Caco-2 (cell line): ENCODE measurements around the gene MC1R. TPM values are rescaled to one million over a fixed set of nuclear protein-coding genes. Genes with fewer than 3 reads are reported as not detected.

Experiments
- BruUV-seq: library from RNA; stranded (reverse); fragments of 400-500 nt; replicated peaks from 2 replicates; lab custom pipeline; 2021; lab: Mats Ljungman, UMichigan
- CTCF ChIA-PET: fragments of 300-600 bp; sonication (Branson Sonifier 250); formaldehyde crosslinking; loops from one replicate; lab custom pipeline; 2022; ENCODE audit warnings: antibody characterized with exemption; lab: Charles Lee
- POLR2A ChIA-PET: fragments of 300-600 bp; sonication (Branson Sonifier 250); formaldehyde crosslinking; loops from one replicate; lab custom pipeline; 2022; ENCODE audit warnings: antibody characterized with exemption; lab: Charles Lee
- DNase-seq, 2 experiments: peaks; one replicate each; pipeline versions ENCODE4 v3.0.0 to v3.0.0-alpha.2; 2020 to 2022
- H3K27me3 ChIP-seq: replicated peaks from 2 replicates; pipeline ENCODE4 v1.6.0; 2011; ENCODE audit warnings: low read length; ENCODE audit not compliant: control insufficient read depth, insufficient read depth
- H3K36me3 ChIP-seq: 2 replicates; pipeline ENCODE4 v1.5.1; 2011; ENCODE audit warnings: low read length; ENCODE audit not compliant: control insufficient read depth, insufficient read depth
- H3K4me1 ChIP-seq: fragments of 250-450 bp; sonication (Bioruptor Pico); 2 replicates; pipeline ENCODE4 v1.5.1; 2020; ENCODE audit warnings: mild to moderate bottlenecking
- H3K4me3 ChIP-seq: 2 replicates; pipeline ENCODE4 v1.5.1; 2011; ENCODE audit warnings: low read depth, mild to moderate bottlenecking, control low read depth, low read length
- H3K9me3 ChIP-seq: fragments of 250-450 bp; sonication (Bioruptor Pico); 2 replicates; pipeline ENCODE4 v1.5.1; 2020; ENCODE audit warnings: mild to moderate bottlenecking, moderate library complexity
- H3K27ac Mint-ChIP-seq: one replicate; pipeline ENCODE4 v1.8.0; 2022; ENCODE audit warnings: mixed read lengths; ENCODE audit not compliant: unreplicated experiment
- H3K27me3 Mint-ChIP-seq: one replicate; pipeline ENCODE4 v1.8.0; 2022; ENCODE audit warnings: mixed read lengths; ENCODE audit not compliant: insufficient read depth, unreplicated experiment
- H3K36me3 Mint-ChIP-seq: one replicate; pipeline ENCODE4 v1.8.0; 2022; ENCODE audit warnings: mild to moderate bottlenecking, mixed read lengths; ENCODE audit not compliant: insufficient read depth, unreplicated experiment
- H3K4me1 Mint-ChIP-seq: one replicate; pipeline ENCODE4 v1.8.0; 2022; ENCODE audit warnings: low read depth, mixed read lengths; ENCODE audit not compliant: unreplicated experiment
- H3K4me3 Mint-ChIP-seq: one replicate; pipeline ENCODE4 v1.8.0; 2022; ENCODE audit warnings: mild to moderate bottlenecking, moderate library complexity, mixed read lengths; ENCODE audit not compliant: unreplicated experiment
- H3K9me3 Mint-ChIP-seq: one replicate; pipeline ENCODE4 v1.8.0; 2022; ENCODE audit warnings: mixed read lengths; ENCODE audit not compliant: unreplicated experiment
- CTCF ChIP-seq, 2 experiments: fragments of 200-600 bp in 1 of 2; IDR thresholded peaks; 1 replicate in 1 of 2; 2 replicates in 1 of 2; pipeline versions ENCODE4 v1.5.1 to v1.8.0; 2011 to 2022; ENCODE audit warnings: antibody characterized with exemption in 1 of 2, control low read depth in 1 of 2, inconsistent platforms in 1 of 2, low read depth in 1 of 2, low read length in 1 of 2, mild to moderate bottlenecking in 1 of 2, moderate library complexity in 1 of 2; ENCODE audit not compliant: insufficient read depth in 1 of 2, severe bottlenecking in 1 of 2, unreplicated experiment in 1 of 2
- intact Hi-C: fragments of 100-400 bp; cut with micrococcal nuclease; formaldehyde crosslinking; loops from one replicate; pipeline ENCODE4 v1.10.0; 2022; ENCODE audit not compliant: unreplicated experiment
- total RNA-seq: library from RNA; stranded (reverse); gene quantifications from 2 replicates; pipeline ENCODE4 v1.2.3, GENCODE V29; 2022

MC1R gene
- total RNA-seq, 1 experiment from 2014 or later = 6.5 TPM

DNA sequence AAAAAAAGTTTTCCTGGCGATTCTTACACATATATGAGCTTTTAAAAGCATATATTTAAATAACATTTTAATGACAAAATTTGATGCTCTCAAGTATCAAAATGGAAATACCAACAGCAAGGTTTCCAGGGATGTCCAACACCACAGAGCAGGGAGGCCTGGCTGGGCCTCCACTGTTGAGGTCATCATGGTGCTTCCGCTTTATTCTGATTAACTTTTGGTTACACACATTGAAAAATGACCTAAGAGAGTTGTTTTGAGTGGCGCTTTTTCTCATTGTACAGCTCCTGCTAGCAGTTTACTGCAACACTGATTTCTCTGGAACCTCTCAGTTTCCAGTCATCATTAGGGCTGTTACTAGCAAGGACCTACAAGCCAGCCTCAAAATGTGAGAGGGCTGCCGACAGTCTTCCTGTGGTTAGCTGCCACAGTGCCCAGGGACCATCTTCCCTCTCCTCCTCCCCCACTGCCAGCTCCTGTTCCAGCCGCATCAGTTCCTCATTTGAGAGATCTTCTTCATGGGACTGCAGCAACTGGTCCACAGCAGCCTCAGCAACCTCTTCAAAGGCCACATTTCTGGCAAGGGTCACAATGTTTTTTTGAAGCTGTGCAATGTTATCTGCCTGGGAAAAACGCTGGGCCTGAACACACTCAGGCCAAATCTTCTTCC, 51.2 kb downstream of the MC1R start:
- no peaks in the 10 kb centered on the region for H3K27me3 ChIP-seq
- no peaks in the 10 kb centered on the region for H3K27me3 Mint-ChIP-seq
- intact Hi-C loops = no loop called here
- H3K9me3 Mint-ChIP-seq = no peaks in the 10 kb centered on the region
- no peak for TF ChIP-seq CTCF (IDR thresholded peaks at IDR 0.05; ENCODE audit: insufficient read depth in 1 of 2, low read depth in 1 of 2, low read length in 1 of 2, severe bottlenecking in 1 of 2, unreplicated experiment in 1 of 2)
- H3K4me1 Mint-ChIP-seq = peaks cover 27% of the 10 kb centered on the region
- H3K4me1 ChIP-seq = peaks cover 14% of the 10 kb centered on the region
- peaks cover 52% of the 10 kb centered on the region for H3K36me3 Mint-ChIP-seq
- BruUV-seq = no TSS peak
- no peak for DNase-seq
- peaks cover 6% of the 10 kb centered on the region for H3K36me3 ChIP-seq
- CTCF ChIA-PET = no interaction called here
- POLR2A ChIA-PET = interaction anchor here (0.7 to 0.8 kb wide), 3 partner anchors 17 to 493 kb away, joined by 3 to 4 read pairs (median 4); no protein-coding TSS in a partner anchor
- H3K27ac Mint-ChIP-seq = no peak overlapping the region
- no peaks in the 10 kb centered on the region for H3K9me3 ChIP-seq
- H3K4me3 ChIP-seq = no peak overlapping the region
- H3K4me3 Mint-ChIP-seq = no peak overlapping the region

Other genes with a start within 250 kb of the MC1R start
- gene CDK10, start 232.2 kb upstream of the MC1R start, total RNA-seq = 135 and 140 TPM in 2 replicates
- gene SPATA2L, start 217.2 kb upstream of the MC1R start, total RNA-seq = 16.4 and 18.5 TPM in 2 replicates
- gene VPS9D1, start 198.0 kb upstream of the MC1R start, total RNA-seq = 6.1 and 6.3 TPM in 2 replicates
- 28.1 and 35.4 TPM in 2 replicates for gene ZNF276, start 197.3 kb upstream of the MC1R start, total RNA-seq
- 173 and 185 TPM in 2 replicates for gene FANCA, start 102.2 kb upstream of the MC1R start, total RNA-seq
- gene SPIRE2, start 90.4 kb upstream of the MC1R start, total RNA-seq = 29.6 and 31.3 TPM in 2 replicates
- gene TCF25, start 45.3 kb upstream of the MC1R start, total RNA-seq = 196 and 244 TPM in 2 replicates
- 31.3 and 37.5 TPM in 2 replicates for gene TUBB3, start 4.5 kb downstream of the MC1R start, total RNA-seq
- 132 and 145 TPM in 2 replicates for gene DEF8, start 29.9 kb downstream of the MC1R start, total RNA-seq
- gene DBNDD1, start 100.6 kb downstream of the MC1R start, total RNA-seq = 64.2 and 64.6 TPM in 2 replicates
- not detected in 2 replicates for gene PRDM7, start 158.5 kb downstream of the MC1R start, total RNA-seq